HEK293T (cell line): ENCODE data around the gene GNA15.

Experiments
- CTCF ChIA-PET: fragments of 350-600 bp; formaldehyde crosslinking; extraction: SDS; loops from one replicate; lab custom pipeline; 2021; ENCODE audit warnings: antibody characterized with exemption, inconsistent platforms; lab: Yijun Ruan, JAX
- POLR2A ChIA-PET: fragments of 350-600 bp; formaldehyde crosslinking; extraction: SDS; loops from one replicate; lab custom pipeline; 2020; ENCODE audit warnings: antibody characterized with exemption, inconsistent platforms; lab: Yijun Ruan, JAX
- DNase-seq: peaks from one replicate; pipeline ENCODE4 v3.0.0; 2012; ENCODE audit warnings: mixed read lengths; ENCODE audit errors: extremely low spot score
- ARNT ChIP-seq: fragments of 450-650 bp; IDR thresholded peaks from 2 replicates; pipeline ENCODE4 v1.6.1; 2017; ENCODE audit warnings: mild to moderate bottlenecking
- BHLHE40 ChIP-seq: fragments of 450-650 bp; IDR thresholded peaks from 2 replicates; pipeline ENCODE4 v1.6.1; 2016; ENCODE audit warnings: mild to moderate bottlenecking, moderate library complexity, borderline replicate concordance
- CTBP1 ChIP-seq: fragments of 450-650 bp; IDR thresholded peaks from 2 replicates; pipeline ENCODE4 v1.6.1; 2016; ENCODE audit warnings: borderline replicate concordance
- ELF4 ChIP-seq: fragments of 450-650 bp; IDR thresholded peaks from 2 replicates; pipeline ENCODE4 v1.6.1; 2017; ENCODE audit warnings: antibody characterized with exemption
- FOXA1 ChIP-seq: fragments of 450-650 bp; IDR thresholded peaks from 2 replicates; pipeline ENCODE4 v1.6.1; 2016; ENCODE audit warnings: mild to moderate bottlenecking
- FOXK2 ChIP-seq: fragments of 450-650 bp; IDR thresholded peaks from 2 replicates; pipeline ENCODE4 v1.6.1; 2016; ENCODE audit warnings: mild to moderate bottlenecking
- FOXM1 ChIP-seq: fragments of 450-650 bp; IDR thresholded peaks from 2 replicates; pipeline ENCODE4 v1.6.1; 2017; ENCODE audit warnings: mild to moderate bottlenecking, borderline replicate concordance
- HDGF ChIP-seq: fragments of 450-650 bp; IDR thresholded peaks from 2 replicates; pipeline ENCODE4 v1.6.1; 2017; ENCODE audit warnings: antibody characterized with exemption, borderline replicate concordance
- L3MBTL2 ChIP-seq: fragments of 450-650 bp; conservative IDR thresholded peaks from 2 replicates; pipeline ENCODE4 v1.6.1; 2016; ENCODE audit warnings: mild to moderate bottlenecking
- LEF1 ChIP-seq: fragments of 450-650 bp; IDR thresholded peaks from 2 replicates; pipeline ENCODE4 v1.6.1; 2017; ENCODE audit warnings: mild to moderate bottlenecking, borderline replicate concordance
- NFRKB ChIP-seq: fragments of 450-650 bp; IDR thresholded peaks from 2 replicates; pipeline ENCODE4 v1.6.1; 2016; ENCODE audit warnings: mild to moderate bottlenecking, moderate library complexity
- SP1 ChIP-seq: fragments of 450-650 bp; IDR thresholded peaks from 2 replicates; pipeline ENCODE4 v1.6.1; 2017
- SUZ12 ChIP-seq: fragments of 450-650 bp; IDR thresholded peaks from 2 replicates; pipeline ENCODE4 v1.6.1; 2016; ENCODE audit warnings: mild to moderate bottlenecking
- TARDBP ChIP-seq: fragments of 450-650 bp; IDR thresholded peaks from 2 replicates; pipeline ENCODE4 v1.6.1; 2016
- ZNF384 ChIP-seq: fragments of 450-650 bp; IDR thresholded peaks from 2 replicates; pipeline ENCODE4 v1.6.1; 2016
- TF ChIP-seq, protein P1 (sequence below): fragments of 450-650 bp; IDR thresholded peaks from 2 replicates; pipeline ENCODE4 v1.6.1; 2016

Gene GNA15

DNA sequence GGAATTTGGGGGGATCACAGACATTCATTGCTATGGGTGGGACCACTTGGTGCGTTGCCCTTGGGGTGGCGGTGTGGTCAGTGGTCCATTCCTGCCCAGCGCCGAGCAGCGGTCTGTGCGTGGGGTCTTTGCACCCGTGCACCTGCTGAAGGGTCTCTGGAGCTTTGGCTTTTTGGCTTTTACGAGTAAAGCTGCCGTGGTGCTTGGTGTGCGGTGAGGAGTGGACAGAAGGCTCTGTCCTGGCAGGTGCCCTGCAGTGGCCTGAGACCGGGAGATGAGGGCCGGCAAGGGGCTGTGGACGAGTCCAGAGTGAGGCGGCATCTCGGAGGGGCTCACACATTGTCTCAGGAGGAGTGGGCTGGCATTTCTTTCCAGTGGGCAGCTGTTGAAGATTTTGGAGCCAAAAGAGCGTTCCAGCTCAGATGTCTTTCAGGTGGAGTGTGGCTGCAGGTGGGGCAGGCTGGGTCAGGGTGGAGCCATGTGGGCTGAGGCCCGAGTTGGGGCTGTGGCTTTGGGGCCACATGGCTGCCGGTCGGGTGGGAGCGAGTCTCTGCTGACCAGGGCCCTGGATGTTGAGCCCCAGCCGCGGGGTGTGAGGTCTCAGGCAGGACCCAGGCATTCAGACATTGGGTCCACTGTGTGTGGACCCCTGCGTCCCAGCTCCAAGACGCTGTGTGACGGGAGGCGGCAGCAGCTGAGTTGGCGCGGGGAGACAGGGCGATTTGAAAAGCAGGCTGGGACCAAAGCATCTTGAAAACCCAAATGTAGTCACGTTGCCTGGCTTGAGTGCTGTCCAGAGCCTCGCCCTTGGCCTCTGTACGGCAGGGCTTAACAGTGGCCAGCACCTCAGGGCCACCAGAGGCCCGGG is 30.0 kb upstream of the GNA15 start:
- TF ChIP-seq, protein P1, sequence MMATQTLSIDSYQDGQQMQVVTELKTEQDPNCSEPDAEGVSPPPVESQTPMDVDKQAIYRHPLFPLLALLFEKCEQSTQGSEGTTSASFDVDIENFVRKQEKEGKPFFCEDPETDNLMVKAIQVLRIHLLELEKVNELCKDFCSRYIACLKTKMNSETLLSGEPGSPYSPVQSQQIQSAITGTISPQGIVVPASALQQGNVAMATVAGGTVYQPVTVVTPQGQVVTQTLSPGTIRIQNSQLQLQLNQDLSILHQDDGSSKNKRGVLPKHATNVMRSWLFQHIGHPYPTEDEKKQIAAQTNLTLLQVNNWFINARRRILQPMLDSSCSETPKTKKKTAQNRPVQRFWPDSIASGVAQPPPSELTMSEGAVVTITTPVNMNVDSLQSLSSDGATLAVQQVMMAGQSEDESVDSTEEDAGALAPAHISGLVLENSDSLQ, result no peak
- TF ChIP-seq SP1, result no peak
- TF ChIP-seq SUZ12, result no peak
- TF ChIP-seq ZNF384, result no peak
- TF ChIP-seq NFRKB, result no peak
- no peak for TF ChIP-seq HDGF
- no peak for TF ChIP-seq LEF1
- TF ChIP-seq L3MBTL2, result no peak
- TF ChIP-seq TARDBP, result no peak
- TF ChIP-seq FOXA1, result no peak
- TF ChIP-seq BHLHE40, result no peak
- TF ChIP-seq FOXK2, result no peak
- no peak for TF ChIP-seq ELF4
- DNase-seq, result no peak
- ChIA-PET CTCF (interaction anchor here (0.6 to 1.4 kb wide), 4 partner anchors 32 to 155 kb away, joined by 3 to 5 read pairs (median 3); no protein-coding TSS in a partner anchor), POLR2A (interaction anchor here (1.2 to 2.3 kb wide), 2 partner anchors 155 kb away, joined by 3 to 7 read pairs; no protein-coding TSS in a partner anchor)

GRCh38 chr19:3106509-3107141 is 29.2 kb upstream of the GNA15 start:
- TF ChIP-seq TARDBP (no peak), HDGF (no peak), FOXA1 (no peak), ELF4 (no peak), SUZ12 (no peak), ARNT (no peak)
- ChIA-PET CTCF (interaction anchor here (0.6 to 2.6 kb wide), 3 partner anchors 31 to 144 kb away, joined by 3 to 14 read pairs (median 3); no protein-coding TSS in a partner anchor), POLR2A (interaction anchor here (1.2 kb wide), 1 partner anchor 156 kb away, joined by 3 read pairs; no protein-coding TSS in a partner anchor)
- no peak for DNase-seq

DNA sequence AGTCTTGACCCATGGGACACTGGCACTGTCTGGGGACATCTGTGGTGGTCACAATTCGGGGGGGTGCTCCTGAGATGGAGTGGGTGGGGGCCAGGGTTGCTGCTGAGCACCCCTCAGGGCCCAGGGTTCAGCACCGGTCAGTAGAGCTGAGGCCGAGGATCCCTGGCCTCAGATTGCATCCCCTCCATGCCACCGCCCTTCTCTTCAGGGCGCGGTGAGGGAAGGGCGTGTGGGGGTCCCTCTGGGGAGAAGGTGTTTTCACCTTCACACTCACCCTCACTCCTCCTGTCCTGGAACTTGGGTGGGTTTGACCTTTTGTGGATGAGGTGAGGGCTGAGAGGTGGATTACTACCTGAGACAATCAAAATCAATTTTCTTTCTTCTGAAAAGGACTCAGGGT is 28.2 kb upstream of the GNA15 start:
- TF ChIP-seq BHLHE40, result no peak
- CTCF ChIA-PET, result interaction anchor here (0.5 to 2.6 kb wide), 6 partner anchors 10 to 642 kb away, joined by 3 to 14 read pairs (median 8); no protein-coding TSS in a partner anchor
- no peak for DNase-seq
- POLR2A ChIA-PET, result interaction anchor here (1.5 kb wide), 1 partner anchor 157 kb away, joined by 7 read pairs; no protein-coding TSS in a partner anchor

GRCh38 chr19:3108775-3109174 is 27.1 kb upstream of the GNA15 start:
- POLR2A ChIA-PET, result interaction anchor here (0.6 to 1.5 kb wide), 2 partner anchors 158 to 160 kb away, joined by 3 to 7 read pairs; no protein-coding TSS in a partner anchor
- CTCF ChIA-PET, result interaction anchor here (0.6 to 2.6 kb wide), 15 partner anchors 8 to 1113 kb away, joined by 3 to 14 read pairs (median 4); no protein-coding TSS in a partner anchor
- TF ChIP-seq ARNT (no peak), L3MBTL2 (peak; percentile 80)
- DNase-seq, result peak; percentile 67

GRCh38 chr19:3109491-3109890 is 26.3 kb upstream of the GNA15 start:
- no peak for DNase-seq
- CTCF ChIA-PET, result interaction anchor here (0.6 to 1.2 kb wide), 4 partner anchors 14 to 1118 kb away, joined by 3 to 4 read pairs (median 4); no protein-coding TSS in a partner anchor

DNA sequence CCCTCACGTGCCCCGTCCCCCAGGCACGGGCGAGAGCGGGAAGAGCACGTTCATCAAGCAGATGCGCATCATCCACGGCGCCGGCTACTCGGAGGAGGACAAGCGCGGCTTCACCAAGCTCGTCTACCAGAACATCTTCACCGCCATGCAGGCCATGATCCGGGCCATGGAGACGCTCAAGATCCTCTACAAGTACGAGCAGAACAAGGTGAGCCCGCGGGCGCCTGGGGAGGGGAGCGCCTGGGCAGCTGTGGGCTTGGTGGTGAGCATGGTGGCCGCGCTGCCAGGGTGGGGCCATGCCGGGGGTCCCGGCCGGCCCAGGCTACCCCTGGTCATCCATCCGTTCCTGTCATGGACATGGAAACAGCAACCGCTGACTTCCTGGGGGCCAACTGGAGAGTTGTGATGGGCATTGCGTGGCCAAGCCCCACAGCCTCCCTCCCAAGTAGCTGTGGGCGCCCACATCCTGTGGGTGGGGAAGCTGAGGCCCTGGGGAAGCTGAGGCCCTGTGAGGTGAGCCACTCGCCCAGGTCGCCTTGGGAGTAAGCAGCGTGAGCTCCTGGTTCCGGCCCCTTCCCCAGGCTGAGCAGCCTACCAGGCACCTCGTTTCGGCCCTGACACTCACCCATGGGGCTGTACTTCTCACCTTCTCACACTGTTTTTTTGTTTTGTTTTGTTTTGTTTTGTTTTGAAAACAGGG is 25.6 kb upstream of the GNA15 start:
- TF ChIP-seq FOXA1, result no peak
- no peak for TF ChIP-seq SUZ12
- no peak for TF ChIP-seq ARNT
- no peak for TF ChIP-seq ELF4
- no peak for TF ChIP-seq NFRKB
- TF ChIP-seq, protein P1, result no peak
- no peak for TF ChIP-seq ZNF384
- TF ChIP-seq L3MBTL2, result no peak
- no peak for TF ChIP-seq SP1
- TF ChIP-seq CTBP1, result no peak
- TF ChIP-seq FOXK2, result no peak
- no peak for TF ChIP-seq TARDBP
- no peak for TF ChIP-seq FOXM1
- TF ChIP-seq HDGF, result no peak
- TF ChIP-seq BHLHE40, result no peak
- no peak for TF ChIP-seq LEF1
- no peak for DNase-seq
- ChIA-PET POLR2A (no interaction called here), CTCF (interaction anchor here (0.6 to 0.7 kb wide), 2 partner anchors 877 to 1119 kb away, joined by 3 to 4 read pairs; no protein-coding TSS in a partner anchor)

More at GRCh38 chr19:3109491-3109890, 26.3 kb upstream of the GNA15 start:
- POLR2A ChIA-PET, result no interaction called here
- no peak for TF ChIP-seq LEF1
- no peak for TF ChIP-seq SUZ12
- TF ChIP-seq BHLHE40, result no peak
- TF ChIP-seq, protein P1, result no peak
- TF ChIP-seq SP1, result no peak
- TF ChIP-seq ELF4, result no peak
- no peak for TF ChIP-seq HDGF
